ENCODE data around the gene NOX3. TPM values are rescaled to one million over a fixed set of nuclear protein-coding genes. Genes with fewer than 3 reads are reported as not detected.
"Not testable (repeated sequence)": the region's sequence is repeated elsewhere in the genome, so short reads cannot be mapped to it uniquely, and the experiment has no call there.

The NOX3 gene
- polyA plus RNA-seq, 3 donors = 1.5 to 2.1 (median 1.9) TPM

DNA sequence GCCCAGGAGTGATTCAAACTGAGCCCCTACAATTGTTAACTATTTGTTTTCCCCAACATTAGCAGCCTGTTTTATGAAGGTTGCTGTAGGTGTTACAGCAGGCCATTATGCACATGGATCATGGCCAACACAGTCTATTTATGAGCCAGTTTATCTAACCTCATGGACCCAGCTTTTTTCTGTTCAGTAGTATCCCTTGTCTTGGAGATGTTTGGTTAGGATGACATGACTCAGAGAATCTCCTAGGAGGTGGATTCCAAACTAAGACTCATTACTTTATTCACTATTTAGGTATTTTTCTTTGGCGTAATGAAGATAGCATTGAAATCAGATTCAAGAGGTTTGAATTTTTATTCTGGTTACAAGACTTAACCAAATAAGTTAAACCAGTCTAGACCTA is 78.6 kb downstream of the NOX3 start:
- no peak for DNase-seq (ENCODE audit: low read depth in 3 of 3, low spot score in 2 of 3)

DNA sequence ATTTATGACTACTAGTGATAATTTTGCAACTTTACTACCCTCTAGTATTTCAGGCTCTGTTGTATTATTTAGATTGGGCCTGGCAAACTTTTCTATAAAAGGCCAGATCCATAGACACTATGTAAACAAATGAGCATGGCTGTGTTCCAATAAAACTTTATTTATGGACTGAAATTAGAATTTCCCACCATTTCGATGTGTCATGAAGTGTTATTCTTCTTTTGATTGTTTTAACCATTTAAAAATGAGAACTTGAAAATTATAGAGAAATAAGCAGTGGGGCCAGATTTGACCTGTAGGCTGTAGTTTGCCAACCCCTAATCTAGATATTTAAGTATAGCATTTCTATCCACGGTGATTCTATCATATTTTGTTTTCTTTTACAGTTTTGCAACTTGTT is 79.8 kb downstream of the NOX3 start:
- no peak for DNase-seq (ENCODE audit: low read depth in 3 of 3, low spot score in 2 of 3)

DNA sequence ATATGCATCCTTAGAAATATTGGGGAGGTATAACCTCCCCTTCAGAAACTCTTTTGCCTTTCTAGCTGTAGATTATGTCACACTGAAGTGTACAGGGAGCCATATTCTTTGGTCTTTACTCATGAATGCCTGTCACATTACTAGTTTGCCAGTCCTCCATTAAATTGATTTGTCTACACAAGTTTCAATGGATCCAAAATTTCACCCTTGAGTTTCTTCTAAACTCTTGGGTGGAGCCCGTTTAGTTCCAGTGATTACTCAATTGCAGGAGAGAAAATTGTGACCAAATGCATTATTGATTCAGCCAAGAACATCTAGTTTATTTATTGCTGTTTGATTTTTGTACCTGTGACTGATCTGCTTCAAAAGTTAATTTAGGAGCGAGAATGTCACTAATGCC is 81.0 kb downstream of the NOX3 start:
- no peak for DNase-seq (ENCODE audit: low read depth in 3 of 3, low spot score in 2 of 3)

DNA sequence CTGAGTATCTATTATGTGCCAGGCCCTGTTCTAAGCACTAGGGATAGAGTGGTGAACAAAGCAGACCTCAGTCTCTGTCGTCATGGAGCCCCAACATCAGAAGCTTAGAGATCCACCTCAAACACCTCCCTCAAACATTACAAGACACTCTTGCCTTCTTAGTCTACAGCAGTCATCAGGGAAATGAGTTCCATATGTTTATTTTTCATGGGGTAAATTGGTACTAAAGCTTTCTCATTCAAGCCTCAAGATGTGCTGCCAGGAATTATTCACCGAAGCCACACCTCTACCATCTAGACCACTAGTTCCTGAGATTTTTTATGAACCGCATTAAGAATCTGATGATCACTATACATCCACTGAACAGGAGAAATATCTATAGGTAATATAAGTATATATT is 82.4 kb downstream of the NOX3 start:
- DNase-seq (ENCODE audit: low read depth in 3 of 3, low spot score in 2 of 3) = no peak

DNA sequence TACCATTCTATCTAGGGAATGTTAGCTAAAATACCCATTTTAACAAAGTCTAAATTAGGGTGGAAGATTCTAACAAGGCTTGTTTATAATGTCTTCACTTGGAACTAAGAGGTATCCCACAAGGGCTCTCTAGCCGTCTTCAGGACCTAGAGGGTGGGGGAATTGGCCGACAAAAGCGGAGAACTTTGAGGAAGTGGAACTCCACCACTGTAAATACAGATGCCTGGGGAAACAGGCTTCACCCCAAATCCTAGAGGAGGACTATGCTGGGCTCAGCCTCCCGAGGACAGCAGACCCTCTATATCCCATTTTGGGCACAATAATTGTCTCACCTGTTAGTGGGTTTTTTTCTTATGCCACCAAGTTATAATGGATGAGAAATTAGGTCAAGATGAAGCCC is 83.4 kb downstream of the NOX3 start:
- DNase-seq (ENCODE audit: low read depth in 3 of 3, low spot score in 2 of 3) = no peak

DNA sequence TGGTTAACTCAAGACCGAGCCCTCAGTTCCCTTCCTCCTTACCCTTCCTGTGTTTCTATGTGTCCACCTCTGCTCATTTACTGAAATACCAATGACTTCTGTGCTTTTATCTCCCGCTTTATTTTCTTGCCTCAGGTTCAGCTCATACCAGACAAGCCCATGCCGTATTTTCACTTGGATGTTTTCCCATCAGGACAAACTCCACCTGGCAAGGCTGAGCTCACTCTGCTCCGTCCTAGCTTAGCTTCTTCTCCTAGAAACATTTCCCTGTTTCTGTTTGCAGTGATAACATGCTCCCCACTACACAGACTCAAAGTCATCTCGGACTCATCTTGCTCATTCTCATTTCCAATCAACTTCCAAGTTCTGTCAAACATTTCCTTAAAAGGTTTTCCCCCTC is 84.4 kb downstream of the NOX3 start:
- DNase-seq (ENCODE audit: low read depth in 3 of 3, low spot score in 2 of 3) = no peak

DNA sequence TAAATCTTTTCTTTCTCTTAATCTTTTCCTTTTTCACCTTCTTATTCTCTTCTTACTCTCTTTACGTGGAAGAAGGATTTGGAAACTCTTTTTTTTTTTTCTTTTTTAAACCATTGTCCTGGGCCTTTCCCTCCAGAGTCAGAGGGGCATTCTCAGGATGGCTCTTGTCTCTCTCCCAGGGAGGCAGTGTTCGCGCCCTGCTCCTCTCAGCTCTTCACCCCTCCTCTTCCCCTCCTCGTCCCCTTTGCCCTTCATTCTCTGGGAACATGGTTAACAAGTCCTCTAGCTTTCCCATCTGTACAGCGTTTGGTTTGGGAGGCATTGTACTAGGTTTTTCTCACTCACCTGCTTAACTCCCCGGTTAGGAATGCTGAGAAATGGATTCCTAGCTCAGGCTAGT is 89.3 kb downstream of the NOX3 start:
- no peak for DNase-seq (ENCODE audit: low read depth in 3 of 3, low spot score in 2 of 3)

DNA sequence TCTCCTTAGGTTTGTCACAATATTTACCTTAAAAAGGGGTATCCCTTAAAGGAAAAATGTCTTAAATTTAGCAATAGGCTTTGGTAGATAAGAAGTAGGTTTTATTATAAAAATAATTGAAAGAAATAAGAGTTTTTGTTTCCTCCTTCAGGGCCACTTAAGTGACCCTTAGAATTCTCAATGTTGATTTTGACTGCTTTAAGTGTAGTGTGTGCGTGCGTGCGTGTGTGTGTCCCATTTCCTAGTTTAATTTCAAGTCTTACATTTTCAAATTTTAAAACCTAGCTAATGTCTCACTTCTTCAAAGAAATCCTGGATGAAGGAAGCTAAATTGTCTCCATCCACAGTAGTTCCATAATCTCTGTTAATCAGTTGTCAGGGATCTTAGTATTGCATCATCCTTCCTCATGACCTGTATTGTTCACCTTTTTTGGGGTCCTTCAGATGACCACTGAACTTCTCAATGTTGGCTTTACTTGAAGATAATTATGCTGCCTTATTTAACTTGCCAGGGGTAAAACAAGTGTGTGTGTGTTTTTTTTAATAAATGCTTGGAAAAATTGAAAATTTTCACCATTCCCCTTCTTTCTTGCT is 90.7 kb downstream of the NOX3 start:
- DNase-seq (ENCODE audit: low read depth in 3 of 3, low spot score in 2 of 3) = no peak

DNA sequence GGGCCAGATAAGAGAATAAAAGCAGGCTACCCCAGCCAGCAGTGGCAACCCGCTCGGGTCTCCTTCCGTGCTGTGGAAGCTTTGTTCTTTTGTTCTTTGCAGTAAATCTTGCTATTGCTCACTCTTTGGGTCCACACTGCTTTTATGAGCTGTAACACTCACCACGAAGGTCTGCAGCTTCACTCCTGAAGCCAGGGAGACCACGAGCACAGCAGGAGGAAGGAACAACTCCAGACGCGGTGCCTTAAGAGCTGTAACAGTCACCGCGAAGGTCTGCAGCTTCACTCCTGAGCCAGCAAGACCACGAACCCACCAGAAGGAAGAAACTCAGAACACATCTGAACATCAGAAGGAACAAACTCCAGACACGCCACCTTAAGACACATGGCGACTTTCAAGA is 91.6 kb downstream of the NOX3 start:
- not testable (repeated sequence) for DNase-seq (ENCODE audit: low read depth in 3 of 3, low spot score in 2 of 3)

DNA sequence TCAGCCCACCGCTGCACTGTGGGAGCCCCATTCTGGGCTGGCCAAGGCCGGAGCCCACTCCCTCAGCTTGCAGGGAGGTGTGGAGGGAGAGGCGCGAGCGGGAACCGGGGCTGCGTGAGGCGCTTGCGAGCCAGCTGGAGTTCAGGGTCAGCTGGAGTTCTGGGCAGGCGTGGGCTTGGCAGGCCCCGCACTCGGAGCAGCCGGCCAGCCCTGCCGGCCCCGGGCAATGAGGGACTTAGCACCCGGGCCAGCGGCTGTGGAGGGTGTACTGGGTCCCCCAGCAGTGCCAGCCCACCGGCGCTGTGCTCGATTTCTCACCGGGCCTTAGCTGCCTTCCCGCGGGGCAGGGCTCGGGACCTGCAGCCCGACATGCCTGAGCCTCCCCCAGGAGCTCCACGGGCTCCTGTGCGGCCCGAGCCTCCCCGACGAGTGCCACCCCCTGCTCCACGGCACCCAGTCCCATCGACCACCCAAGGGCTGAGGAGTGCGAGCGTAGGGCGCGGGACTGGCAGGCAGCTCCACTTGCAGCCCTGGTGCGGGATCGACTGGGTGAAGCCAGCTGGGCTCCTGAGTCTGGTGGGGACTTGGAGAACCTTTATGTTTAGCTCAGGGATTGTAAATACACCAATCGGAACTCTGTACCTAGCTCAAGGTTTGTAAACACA is 92.5 kb downstream of the NOX3 start:
- DNase-seq (ENCODE audit: low read depth in 3 of 3, low spot score in 2 of 3) = not testable (repeated sequence)

DNA sequence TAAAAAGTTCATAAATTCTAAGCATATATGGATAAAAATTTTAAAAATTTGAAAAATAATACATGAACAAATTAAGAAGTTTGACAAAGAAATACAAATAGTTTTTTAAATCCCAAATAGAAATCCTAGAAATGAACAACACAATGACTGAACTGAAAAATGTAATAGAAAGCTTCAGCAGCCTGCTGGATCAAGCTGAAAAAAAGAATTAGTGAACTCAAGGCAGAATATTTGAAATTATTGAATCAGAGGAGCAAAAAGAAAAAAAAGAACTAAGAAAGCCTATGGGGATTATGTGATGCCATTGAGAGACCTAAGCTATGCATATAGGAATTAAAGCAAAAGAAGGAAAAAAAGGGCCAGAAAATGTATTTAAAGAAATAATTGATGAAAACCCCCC is 101.5 kb downstream of the NOX3 start:
- no peak for DNase-seq (ENCODE audit: low read depth in 3 of 3, low spot score in 2 of 3)

DNA sequence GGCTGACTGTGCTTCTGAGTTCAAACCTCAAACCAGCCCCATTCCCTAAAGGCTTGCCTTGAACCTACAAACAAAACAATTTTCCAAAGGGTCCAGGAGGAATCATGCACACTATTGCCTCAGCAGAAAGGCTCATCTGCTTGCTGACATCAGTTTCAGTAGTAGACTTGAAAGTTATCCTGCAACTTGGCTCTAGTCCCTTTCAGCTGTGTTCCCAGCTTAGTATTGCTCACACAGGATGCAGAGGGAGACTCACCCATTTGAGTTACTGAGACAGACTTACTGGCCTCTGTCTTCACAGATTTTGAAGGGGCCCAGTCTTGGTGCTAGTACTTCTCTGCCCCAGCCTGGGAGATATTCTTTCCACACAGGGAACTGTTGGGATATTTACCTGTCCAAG is 102.8 kb downstream of the NOX3 start:
- no peak for DNase-seq (ENCODE audit: low read depth in 3 of 3, low spot score in 2 of 3)

DNA sequence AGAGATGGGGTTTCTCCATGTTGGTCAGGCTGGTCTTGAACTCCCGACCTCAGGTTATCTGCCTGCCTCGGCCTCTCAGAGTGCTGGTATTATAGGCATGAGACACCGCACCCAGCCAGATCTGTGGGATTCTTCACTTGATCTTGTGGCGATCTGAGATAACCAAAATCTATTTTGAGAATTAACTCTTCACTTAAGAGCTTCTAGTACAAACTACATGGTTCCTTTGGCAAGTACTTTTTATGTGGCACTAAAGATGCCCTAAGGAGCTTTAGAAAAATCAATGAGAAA is 103.6 kb downstream of the NOX3 start:
- DNase-seq (ENCODE audit: low read depth in 3 of 3, low spot score in 2 of 3) = no peak

DNA sequence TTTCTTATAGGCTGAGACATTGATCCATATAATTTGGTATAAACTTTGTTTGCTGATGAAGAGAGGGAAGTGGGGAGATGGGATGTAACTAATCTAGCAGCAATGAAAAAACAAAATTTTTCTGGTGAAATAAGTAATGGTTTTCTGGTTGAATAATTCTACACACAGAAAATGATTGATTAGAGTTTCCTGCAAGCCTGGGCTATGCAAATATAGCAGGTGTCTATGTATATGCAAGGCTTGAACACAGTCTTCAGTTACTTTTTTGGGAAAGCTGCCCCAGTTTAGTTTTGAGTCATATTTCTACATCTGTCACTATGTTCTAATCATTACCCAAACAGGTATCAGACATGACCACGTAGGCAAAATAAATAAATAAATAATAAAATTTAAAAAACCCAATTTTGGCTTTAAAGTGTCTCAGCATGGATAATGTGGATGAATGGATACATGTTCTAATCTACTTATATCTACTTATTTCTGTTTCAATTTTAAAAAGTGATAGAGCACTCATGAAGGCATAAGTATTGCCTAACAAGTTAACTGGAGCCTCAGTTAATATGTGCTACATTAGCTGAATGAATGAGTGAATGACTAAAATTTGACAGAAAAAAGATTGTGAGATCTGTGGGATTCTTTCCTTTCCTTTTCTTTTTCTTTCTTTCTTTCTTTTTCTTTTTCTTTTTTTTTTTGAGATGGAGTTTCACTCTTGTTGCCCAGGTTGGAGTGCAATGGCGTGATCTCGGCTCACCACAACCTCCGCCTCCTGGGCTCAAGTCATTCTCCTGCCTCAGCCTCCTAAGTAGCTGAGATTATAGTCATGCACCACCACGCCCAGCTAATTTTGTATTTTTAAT is 104.1 kb downstream of the NOX3 start:
- no peak for DNase-seq (ENCODE audit: low read depth in 3 of 3, low spot score in 2 of 3)

DNA sequence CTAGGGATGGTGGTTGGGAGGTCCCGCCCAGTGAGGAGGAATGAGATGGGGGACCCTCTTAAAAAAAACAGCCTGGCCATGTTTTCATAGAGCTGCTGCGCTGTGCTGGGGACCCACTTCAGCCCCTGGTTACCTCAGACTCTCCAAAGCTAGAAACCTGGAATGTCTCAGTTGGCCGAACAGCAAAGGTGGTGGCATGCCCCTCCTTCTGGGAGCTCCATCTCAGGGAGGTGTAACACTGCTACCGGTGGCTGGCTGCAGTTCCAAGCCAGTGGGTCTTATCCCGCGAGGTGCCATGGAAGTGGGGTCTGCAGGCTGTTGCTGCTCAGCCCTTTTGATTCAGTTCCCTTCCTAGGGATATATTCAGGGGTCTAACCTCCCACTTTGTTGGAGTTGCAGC is 105.7 kb downstream of the NOX3 start:
- no peak for DNase-seq (ENCODE audit: low read depth in 3 of 3, low spot score in 2 of 3)

DNA sequence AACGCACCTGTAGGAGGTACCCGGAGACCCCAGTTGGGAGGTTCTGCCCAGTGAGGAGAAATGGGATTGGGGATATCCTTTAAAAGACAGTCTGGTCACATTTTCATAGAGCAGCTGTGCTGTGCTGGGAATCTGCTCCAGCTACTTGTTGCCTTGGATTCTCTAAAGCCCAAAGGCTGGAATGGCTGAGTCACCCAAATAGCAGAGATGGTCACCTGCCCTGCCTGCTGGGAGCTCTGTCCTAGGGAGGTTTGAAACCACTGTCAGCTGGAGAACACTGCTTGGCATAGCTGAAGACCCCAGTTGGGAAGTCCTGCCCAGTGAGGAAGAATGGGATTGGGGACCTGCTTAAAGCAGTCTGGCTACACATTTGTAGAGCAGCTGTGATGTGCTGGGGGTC is 106.5 kb downstream of the NOX3 start:
- no peak for DNase-seq (ENCODE audit: low read depth in 3 of 3, low spot score in 2 of 3)

DNA sequence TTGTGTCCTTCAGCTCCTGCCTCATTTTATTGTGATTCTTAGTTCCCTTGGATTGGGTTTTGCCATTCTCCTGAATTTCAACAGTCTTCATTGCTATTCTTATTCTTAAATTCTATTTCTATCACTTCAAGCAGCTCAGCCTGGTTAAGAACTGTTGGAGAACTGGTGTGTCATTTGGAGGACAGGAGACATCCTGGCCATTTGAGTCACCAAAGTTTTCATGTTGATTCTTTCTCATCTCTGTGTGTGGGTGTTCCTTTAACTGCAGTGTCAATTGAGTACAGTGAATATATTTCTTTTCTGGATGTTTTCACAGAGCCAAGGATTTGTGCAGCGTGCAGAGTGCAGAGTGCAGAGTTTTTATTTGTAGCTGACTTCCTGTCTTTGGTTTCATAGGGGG is 107.8 kb downstream of the NOX3 start:
- DNase-seq (ENCODE audit: low read depth in 3 of 3, low spot score in 2 of 3) = no peak

DNA sequence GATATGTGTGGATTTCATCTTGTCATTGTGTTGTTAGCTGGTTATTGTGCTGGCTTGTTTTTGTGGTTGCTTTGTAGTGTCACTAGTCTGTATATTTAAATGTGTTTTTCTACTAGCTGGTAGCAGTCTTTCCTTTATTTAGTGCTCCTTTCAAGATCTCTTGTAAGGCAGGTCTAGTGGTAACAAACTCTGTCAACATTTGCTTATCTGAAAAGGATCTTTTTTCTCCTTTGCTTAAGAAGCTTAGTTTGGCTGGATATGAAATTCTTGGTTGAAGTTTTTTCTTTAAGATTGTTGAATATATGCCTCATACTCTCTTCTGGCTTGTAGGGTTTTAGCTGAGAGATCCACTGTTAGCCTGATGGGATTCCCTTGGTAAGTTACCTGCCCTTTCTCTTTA is 108.7 kb downstream of the NOX3 start:
- no peak for DNase-seq (ENCODE audit: low read depth in 3 of 3, low spot score in 2 of 3)

All from right renal cortex interstitium (tissue), 3 donors.